ENCODE data around the gene DOCK1. TPM values are rescaled to one million over a fixed set of nuclear protein-coding genes. Genes with fewer than 3 reads are reported as not detected.

Gene DOCK1
- total RNA-seq, 1 experiment from 2014 or later: 82.2 TPM

GRCh38 chr10:127207081-127207480 is 301.9 kb downstream of the DOCK1 start:
- intact Hi-C loops (cut with micrococcal nuclease; ENCODE audit: unreplicated experiment): no loop called here
- no peaks in the 10 kb centered on the region for H3K36me3 ChIP-seq (ENCODE audit: control insufficient read depth, insufficient read depth, low read length)
- H3K4me3 Mint-ChIP-seq (ENCODE audit: unreplicated experiment): no peak overlapping the region
- no peak for DNase-seq
- H3K4me1 ChIP-seq: no peaks in the 10 kb centered on the region
- no peak for TF ChIP-seq CTCF (IDR thresholded peaks at IDR 0.05; ENCODE audit: insufficient read depth in 1 of 2, low read depth in 1 of 2, low read length in 1 of 2, severe bottlenecking in 1 of 2, unreplicated experiment in 1 of 2)
- H3K4me1 Mint-ChIP-seq (ENCODE audit: low read depth, unreplicated experiment): no peaks in the 10 kb centered on the region
- BruUV-seq (replicated peaks): no TSS peak
- H3K36me3 Mint-ChIP-seq (ENCODE audit: insufficient read depth, unreplicated experiment): peaks cover 13% of the 10 kb centered on the region
- H3K4me3 ChIP-seq (ENCODE audit: low read depth, low read length): no peak overlapping the region
- ChIA-PET POLR2A (no interaction called here), CTCF (no interaction called here)
- H3K9me3 ChIP-seq: no peaks in the 10 kb centered on the region
- H3K27me3 Mint-ChIP-seq (ENCODE audit: insufficient read depth, unreplicated experiment): no peaks in the 10 kb centered on the region
- no peak overlapping the region for H3K27ac Mint-ChIP-seq (ENCODE audit: unreplicated experiment)
- no peaks in the 10 kb centered on the region for H3K27me3 ChIP-seq (replicated peaks; ENCODE audit: control insufficient read depth, insufficient read depth, low read length)
- no peaks in the 10 kb centered on the region for H3K9me3 Mint-ChIP-seq (ENCODE audit: unreplicated experiment)

- Mint-ChIP-seq H3K4me3 (ENCODE audit: unreplicated experiment) (no peak overlapping the region), H3K4me1 (ENCODE audit: low read depth, unreplicated experiment) (no peaks in the 10 kb centered on the region), H3K36me3 (ENCODE audit: insufficient read depth, unreplicated experiment) (peaks cover 4% of the 10 kb centered on the region), H3K27ac (ENCODE audit: unreplicated experiment) (no peak overlapping the region), H3K9me3 (ENCODE audit: unreplicated experiment) (no peaks in the 10 kb centered on the region), H3K27me3 (ENCODE audit: insufficient read depth, unreplicated experiment) (no peaks in the 10 kb centered on the region)
- Histone ChIP-seq H3K27me3 (replicated peaks; ENCODE audit: control insufficient read depth, insufficient read depth, low read length) (no peaks in the 10 kb centered on the region), H3K36me3 (ENCODE audit: control insufficient read depth, insufficient read depth, low read length) (no peaks in the 10 kb centered on the region), H3K9me3 (no peaks in the 10 kb centered on the region), H3K4me1 (no peaks in the 10 kb centered on the region), H3K4me3 (ENCODE audit: low read depth, low read length) (no peak overlapping the region)
- CTCF ChIA-PET: no interaction called here
- no peak for TF ChIP-seq CTCF (IDR thresholded peaks at IDR 0.05; ENCODE audit: insufficient read depth in 1 of 2, low read depth in 1 of 2, low read length in 1 of 2, severe bottlenecking in 1 of 2, unreplicated experiment in 1 of 2)
- intact Hi-C loops (cut with micrococcal nuclease; ENCODE audit: unreplicated experiment): no loop called here
- DNase-seq: no peak
- POLR2A ChIA-PET: no interaction called here
- no TSS peak for BruUV-seq (replicated peaks)
Observed at GRCh38 chr10:127210936-127211466, 305.8 kb downstream of the DOCK1 start.

GRCh38 chr10:127215866-127216265 is 310.6 kb downstream of the DOCK1 start:
- Mint-ChIP-seq H3K4me1 (ENCODE audit: low read depth, unreplicated experiment) (no peaks in the 10 kb centered on the region), H3K4me3 (ENCODE audit: unreplicated experiment) (no peak overlapping the region), H3K27ac (ENCODE audit: unreplicated experiment) (no peak overlapping the region), H3K27me3 (ENCODE audit: insufficient read depth, unreplicated experiment) (no peaks in the 10 kb centered on the region), H3K9me3 (ENCODE audit: unreplicated experiment) (no peaks in the 10 kb centered on the region), H3K36me3 (ENCODE audit: insufficient read depth, unreplicated experiment) (peaks cover 12% of the 10 kb centered on the region)
- CTCF ChIA-PET: no interaction called here
- no peaks in the 10 kb centered on the region for H3K27me3 ChIP-seq (replicated peaks; ENCODE audit: control insufficient read depth, insufficient read depth, low read length)
- TF ChIP-seq CTCF (IDR thresholded peaks at IDR 0.05; ENCODE audit: insufficient read depth in 1 of 2, low read depth in 1 of 2, low read length in 1 of 2, severe bottlenecking in 1 of 2, unreplicated experiment in 1 of 2): no peak
- no TSS peak for BruUV-seq (replicated peaks)
- DNase-seq: no peak
- no peak overlapping the region for H3K4me3 ChIP-seq (ENCODE audit: low read depth, low read length)
- intact Hi-C loops (cut with micrococcal nuclease; ENCODE audit: unreplicated experiment): no loop called here
- POLR2A ChIA-PET: interaction anchor here (0.6 kb wide), 1 partner anchor 757 kb away, joined by 6 read pairs; no protein-coding TSS in a partner anchor
- no peaks in the 10 kb centered on the region for H3K4me1 ChIP-seq
- H3K9me3 ChIP-seq: no peaks in the 10 kb centered on the region
- no peaks in the 10 kb centered on the region for H3K36me3 ChIP-seq (ENCODE audit: control insufficient read depth, insufficient read depth, low read length)
